Spleen (tissue), 11 donors: Measurements from ENCODE around the gene HAUS3. TPM values are rescaled to one million over a fixed set of nuclear protein-coding genes. Genes with fewer than 3 reads are reported as not detected.
A peak's percentile ranks its signal among the peaks of the same experiment; 100 is the strongest.

ENCODE experiments used
- DNase-seq: peaks from one replicate; pipeline ENCODE4 v3.0.0-alpha.2; 2020
- H3K27ac ChIP-seq, 8 donors: fragments of 200-600 bp; sonication (generic) in 7 of 8; 1 replicate in 4 of 8; 2 replicates in 4 of 8; pipeline versions ENCODE4 v1.5.0 to v1.8.0; 2016 to 2021; ENCODE audit warnings: inconsistent platforms in 4 of 8, mild to moderate bottlenecking in 4 of 8, moderate library complexity in 1 of 8
- H3K27me3 ChIP-seq, 7 donors: fragments of 200-600 bp; sonication (generic) in 6 of 7; replicated peaks in 1 of 7; 1 replicate in 4 of 7; 2 replicates in 3 of 7; pipeline versions ENCODE4 v1.5.0 to v1.8.0; 2016 to 2021; ENCODE audit warnings: inconsistent platforms in 3 of 7, mild to moderate bottlenecking in 1 of 7
- H3K36me3 ChIP-seq, 6 donors: fragments of 200-600 bp; sonication (generic) in 5 of 6; 1 replicate in 4 of 6; 2 replicates in 2 of 6; pipeline versions ENCODE4 v1.5.0 to v1.8.0; 2016 to 2021; ENCODE audit warnings: inconsistent platforms in 2 of 6
- H3K4me1 ChIP-seq, 6 donors: fragments of 200-600 bp; sonication (generic) in 5 of 6; 1 replicate in 3 of 6; 2 replicates in 3 of 6; pipeline versions ENCODE4 v1.5.0 to v1.8.0; 2016 to 2021; ENCODE audit warnings: inconsistent platforms in 3 of 6
- H3K4me3 ChIP-seq, 8 donors: fragments of 200-600 bp; sonication (generic) in 7 of 8; 1 replicate in 4 of 8; 2 replicates in 4 of 8; pipeline versions ENCODE4 v1.5.0 to v1.8.0; 2016 to 2021; ENCODE audit warnings: inconsistent platforms in 4 of 8, mild to moderate bottlenecking in 4 of 8, moderate library complexity in 2 of 8
- H3K9me3 ChIP-seq, 8 donors: fragments of 200-600 bp; sonication (generic) in 7 of 8; 1 replicate in 4 of 8; 2 replicates in 4 of 8; pipeline versions ENCODE4 v1.5.0 to v1.8.0; 2016 to 2021; ENCODE audit warnings: inconsistent platforms in 4 of 8
- POLR2A ChIP-seq, 3 donors: fragments of 450-650 bp; IDR thresholded peaks; one replicate each; pipeline ENCODE4 v1.5.1; 2017; ENCODE audit warnings: antibody characterized with exemption in 3 of 3, mild to moderate bottlenecking in 1 of 3
- POLR2AphosphoS5 ChIP-seq, 3 donors: sonication (generic); formaldehyde crosslinking; IDR thresholded peaks; one replicate each; pipeline ENCODE4 v1.5.1; 2017; ENCODE audit warnings: antibody characterized with exemption in 3 of 3
- WGBS, 5 donors: extraction: QIAGEN DNeasy Blood & Tissue Kit in 3 of 5; methylation state at CpG; one replicate each; pipeline versions ENCODE4 v1.1.5 to v1.1.7; 2013 to 2018; 5-methylcytosine and 5-hydroxymethylcytosine counted together
- intact Hi-C: fragments of 100-400 bp; cut with DNase I; formaldehyde crosslinking; loops from one replicate; pipeline ENCODE4 v1.15.0; 2023; ENCODE audit warnings: low total_unique reads
- polyA plus RNA-seq, 3 donors: library from polyadenylated mRNA; stranded (reverse); fragments of 200-250 nt; gene quantifications; one replicate each; pipeline ENCODE4 v1.2.1, GENCODE V29; 2013
- total RNA-seq, 7 donors: library from RNA; depleted of rRNA in 3 of 7; stranded (reverse); fragments of >200 nt in 3 of 7; fragmentation: NEBNext Ultra II Directional in 4 of 7; extraction: Animal tissue kit (Norgen Biotek cat#: 25700) in 4 of 7; gene quantifications; one replicate each; pipeline versions ENCODE4 v1.1.0 to v1.2.1, GENCODE V29; 2016 to 2021
- TF ChIP-seq, protein P1 (sequence below), 11 experiments: fragments of 200-600 bp in 7 of 11; fragments of 450-650 bp in 4 of 11; sonication (generic) in 4 of 11; IDR thresholded peaks in 8 of 11; conservative IDR thresholded peaks in 3 of 11; 1 replicate in 7 of 11; 2 replicates in 4 of 11; pipeline versions ENCODE4 v1.4.0 to v1.8.0; 2016 to 2021; ENCODE audit warnings: antibody characterized with exemption in 11 of 11, inconsistent platforms in 4 of 11, mild to moderate bottlenecking in 1 of 11
- donor health status: healthy with polysubstance abuse.
- donor health status: DM: no; HTN: no; CAD: no; lungs with moderate emphysema.
- donor health status: DM: no; HTN: no; CAD: no.
- donor health status: Bipolar disorder and iron deficiency.
- donor health status: healthy.
- donor health status: DM: no; HTN: no; CAD: no.
- donor health status: DM: yes; HTN: yes; CAD: no.

HAUS3 gene
- total and polyA plus RNA-seq, 10 donors = 10.3 to 22.4 (median 16.7) TPM

DNA sequence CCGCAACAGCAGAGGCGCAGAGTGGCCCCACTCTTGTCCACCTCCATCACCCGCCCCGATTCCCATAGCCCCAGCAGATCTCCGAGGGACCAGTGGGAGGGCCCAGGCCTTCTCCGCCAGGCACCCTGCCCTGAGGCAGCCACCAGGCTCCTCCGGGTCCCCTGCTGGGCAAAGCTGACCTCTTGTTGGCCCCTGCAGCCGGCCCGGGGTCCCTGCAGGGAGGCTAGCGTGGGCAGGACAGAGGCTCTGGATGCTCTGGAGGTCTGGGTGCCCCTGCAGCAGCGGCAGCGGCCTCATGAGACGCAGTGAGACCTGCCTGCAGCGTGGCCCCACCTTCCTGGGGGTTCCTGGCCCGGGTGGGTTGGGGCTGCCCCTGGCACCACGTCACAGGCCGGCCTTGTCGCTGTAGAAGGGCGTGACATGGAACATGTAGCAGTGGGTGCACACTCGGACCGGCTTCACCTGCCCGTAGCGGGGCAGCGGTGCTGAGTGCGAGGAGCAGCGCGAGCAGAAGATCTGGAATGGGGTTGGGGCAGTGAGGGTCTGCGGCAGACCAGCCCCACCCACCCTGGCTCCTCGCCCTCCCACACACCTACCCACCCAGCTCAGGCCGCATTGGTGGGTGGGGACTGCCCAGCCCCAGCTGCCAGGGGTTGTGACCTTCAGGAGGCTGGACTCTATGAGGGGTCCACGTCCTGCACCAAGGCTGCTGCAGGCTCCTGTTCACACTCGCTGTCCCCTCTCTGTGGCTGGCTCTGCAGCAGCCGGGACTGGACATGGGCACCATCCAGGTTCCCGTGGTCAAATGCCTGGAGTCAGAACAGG, 28.6 kb upstream of the HAUS3 start:
- intact Hi-C loops = no loop called here

DNA sequence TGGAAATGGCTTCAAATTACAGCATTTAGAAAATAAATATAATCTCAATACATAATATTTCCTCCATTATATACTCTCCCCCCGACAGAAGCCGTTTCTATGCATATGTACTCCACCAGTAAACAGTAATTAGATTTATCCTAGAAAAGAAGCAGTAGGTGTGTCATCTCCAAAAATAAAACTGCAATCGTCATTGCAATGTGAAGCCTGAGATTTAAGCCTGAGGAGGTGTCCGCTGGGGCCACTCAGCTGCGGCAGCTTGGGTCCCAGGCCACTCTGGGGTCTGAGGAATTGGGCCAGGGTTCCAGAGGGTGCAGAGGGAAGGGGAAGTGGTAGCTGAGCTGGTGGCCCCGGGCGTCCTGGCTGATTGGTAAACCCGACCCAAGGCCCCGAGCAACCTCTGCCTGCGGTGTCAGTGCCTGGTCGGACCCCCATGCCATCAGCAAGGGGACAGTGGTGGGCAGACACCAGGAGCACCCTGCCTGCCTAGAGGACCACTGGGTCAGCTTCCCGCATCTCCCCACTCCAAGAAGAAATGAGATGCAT, 27.8 kb upstream of the HAUS3 start:
- DNase-seq = peak; percentile 64
- H3K27ac ChIP-seq = no peak overlapping the region
- intact Hi-C loops = loop anchor here (10.0 kb wide), 1 partner anchor 145 kb away; the partner anchor contains the start of genes CFAP99 and ZFYVE28
- H3K27me3 ChIP-seq = no peaks in the 10 kb centered on the region
- peaks cover 0 to 20% (median 6%) of the 10 kb centered on the region in 6 donors for H3K4me1 ChIP-seq
- no peaks in the 10 kb centered on the region for H3K9me3 ChIP-seq
- H3K36me3 ChIP-seq = peaks cover 0 to 27% (median 0%) of the 10 kb centered on the region in 6 donors
- 76 to 89% (median 83%) methylated on average over 11 to 12 of the region's 12 CpGs for WGBS, 5 donors
- TF ChIP-seq, protein P1, sequence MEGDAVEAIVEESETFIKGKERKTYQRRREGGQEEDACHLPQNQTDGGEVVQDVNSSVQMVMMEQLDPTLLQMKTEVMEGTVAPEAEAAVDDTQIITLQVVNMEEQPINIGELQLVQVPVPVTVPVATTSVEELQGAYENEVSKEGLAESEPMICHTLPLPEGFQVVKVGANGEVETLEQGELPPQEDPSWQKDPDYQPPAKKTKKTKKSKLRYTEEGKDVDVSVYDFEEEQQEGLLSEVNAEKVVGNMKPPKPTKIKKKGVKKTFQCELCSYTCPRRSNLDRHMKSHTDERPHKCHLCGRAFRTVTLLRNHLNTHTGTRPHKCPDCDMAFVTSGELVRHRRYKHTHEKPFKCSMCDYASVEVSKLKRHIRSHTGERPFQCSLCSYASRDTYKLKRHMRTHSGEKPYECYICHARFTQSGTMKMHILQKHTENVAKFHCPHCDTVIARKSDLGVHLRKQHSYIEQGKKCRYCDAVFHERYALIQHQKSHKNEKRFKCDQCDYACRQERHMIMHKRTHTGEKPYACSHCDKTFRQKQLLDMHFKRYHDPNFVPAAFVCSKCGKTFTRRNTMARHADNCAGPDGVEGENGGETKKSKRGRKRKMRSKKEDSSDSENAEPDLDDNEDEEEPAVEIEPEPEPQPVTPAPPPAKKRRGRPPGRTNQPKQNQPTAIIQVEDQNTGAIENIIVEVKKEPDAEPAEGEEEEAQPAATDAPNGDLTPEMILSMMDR (IDR thresholded peaks at IDR 0.05 in 8 of 11, conservative IDR thresholded peaks at IDR 0.05 in 3 of 11) = no peak
- TF ChIP-seq POLR2AphosphoS5 (IDR thresholded peaks at IDR 0.05) = no peak
- no peak for TF ChIP-seq POLR2A (IDR thresholded peaks at IDR 0.05)
- H3K4me3 ChIP-seq = no peak overlapping the region

More for the DNA sequence above, 28.6 kb upstream of the HAUS3 start:
- Histone ChIP-seq H3K27ac (no peak overlapping the region), H3K4me3 (no peak overlapping the region), H3K9me3 (no peaks in the 10 kb centered on the region), H3K4me1 (peaks cover 0 to 13% (median 6%) of the 10 kb centered on the region in 6 donors), H3K27me3 (no peaks in the 10 kb centered on the region), H3K36me3 (peaks cover 0 to 27% (median 0%) of the 10 kb centered on the region in 6 donors)
- WGBS, 5 donors = 88 to 93% (median 90%) methylated on average over 19 to 34 of the region's 34 CpGs
- TF ChIP-seq POLR2A (IDR thresholded peaks at IDR 0.05) = no peak
- TF ChIP-seq POLR2AphosphoS5 (IDR thresholded peaks at IDR 0.05) = no peak
- TF ChIP-seq, protein P1 (IDR thresholded peaks at IDR 0.05 in 8 of 11, conservative IDR thresholded peaks at IDR 0.05 in 3 of 11) = no peak
- peak; percentile 66 for DNase-seq

DNA sequence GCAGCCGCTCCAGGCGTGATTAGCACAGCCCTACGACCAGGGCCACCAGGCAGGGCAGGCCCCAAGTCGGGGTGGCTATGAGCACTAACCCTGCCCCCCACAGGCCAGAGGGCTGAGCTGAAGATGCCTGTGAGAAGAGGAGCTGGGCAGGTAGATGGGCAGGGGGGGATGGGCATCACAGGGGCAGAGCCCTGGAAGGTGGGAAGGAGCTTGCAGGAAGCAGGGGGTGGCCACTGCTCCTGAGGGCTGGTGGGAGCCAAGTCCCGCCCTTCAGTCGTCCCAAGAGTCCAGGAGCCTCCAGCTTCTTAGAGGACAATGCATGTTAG, 27.2 kb upstream of the HAUS3 start:
- H3K27ac ChIP-seq = no peak overlapping the region
- 76 to 92% (median 82%) methylated on average over 6 of the region's 6 CpGs for WGBS, 5 donors
- intact Hi-C loops = loop anchor here (10.0 kb wide), 1 partner anchor 146 kb away; the partner anchor contains the start of genes CFAP99 and ZFYVE28
- H3K9me3 ChIP-seq = no peaks in the 10 kb centered on the region
- peaks cover 0 to 27% (median 0%) of the 10 kb centered on the region in 6 donors for H3K36me3 ChIP-seq
- peak; percentile 72 for DNase-seq
- H3K4me3 ChIP-seq = no peak overlapping the region
- H3K4me1 ChIP-seq = peaks cover 0 to 24% (median 8%) of the 10 kb centered on the region in 6 donors
- no peaks in the 10 kb centered on the region for H3K27me3 ChIP-seq
- TF ChIP-seq POLR2AphosphoS5 (IDR thresholded peaks at IDR 0.05) (no peak), POLR2A (IDR thresholded peaks at IDR 0.05) (no peak)
- TF ChIP-seq, protein P1 (IDR thresholded peaks at IDR 0.05 in 8 of 11, conservative IDR thresholded peaks at IDR 0.05 in 3 of 11) = no peak
